DND-41 (cell line): Measurements from ENCODE around the gene ACSM2B.

Experiments used
- EZH2 ChIP-seq: IDR thresholded peaks from 3 replicates; pipeline ENCODE4 v1.6.1; 2012; ENCODE audit warnings: borderline replicate concordance, low read depth, mild to moderate bottlenecking, moderate library complexity, low read length, inconsistent platforms; ENCODE audit not compliant: severe bottlenecking
- TF ChIP-seq, protein P1 (sequence below): IDR thresholded peaks from 2 replicates; pipeline ENCODE4 v1.5.1; 2012; ENCODE audit warnings: borderline replicate concordance, low read length, moderate library complexity, mild to moderate bottlenecking; ENCODE audit not compliant: poor library complexity, severe bottlenecking; ENCODE audit errors: extremely low read depth

DNA sequence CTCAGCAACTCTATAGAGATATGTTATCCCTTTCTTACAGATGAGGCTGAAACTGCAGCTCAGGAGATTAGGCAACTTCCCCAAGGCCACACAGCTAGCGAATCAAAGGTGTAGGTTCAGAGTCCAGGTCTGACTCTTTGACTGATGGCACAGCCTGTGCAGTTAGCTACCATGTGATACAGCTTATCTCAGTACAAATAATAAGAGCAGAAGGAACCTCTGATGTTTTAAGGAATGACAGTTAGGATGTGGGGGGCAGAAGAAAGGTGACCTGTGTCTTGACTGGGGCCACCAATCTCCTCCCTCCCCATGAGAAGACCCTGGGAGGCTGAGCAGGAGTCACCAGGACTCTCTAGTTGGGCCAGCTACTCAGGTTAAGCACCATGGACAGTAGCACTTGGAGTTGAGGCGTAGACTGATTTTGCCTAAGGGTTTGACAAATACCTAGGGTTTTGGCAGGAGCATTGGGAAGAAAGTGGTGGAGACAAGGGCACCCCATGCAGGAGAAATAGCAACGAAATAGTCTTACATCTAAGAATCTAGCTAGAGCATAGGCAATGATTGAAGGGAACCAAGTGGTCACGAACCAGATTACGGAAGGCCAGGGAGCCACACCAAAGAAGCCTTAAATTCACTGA lies 22.8 kb upstream of the ACSM2B start:
- no peak for TF ChIP-seq EZH2
- TF ChIP-seq, protein P1, sequence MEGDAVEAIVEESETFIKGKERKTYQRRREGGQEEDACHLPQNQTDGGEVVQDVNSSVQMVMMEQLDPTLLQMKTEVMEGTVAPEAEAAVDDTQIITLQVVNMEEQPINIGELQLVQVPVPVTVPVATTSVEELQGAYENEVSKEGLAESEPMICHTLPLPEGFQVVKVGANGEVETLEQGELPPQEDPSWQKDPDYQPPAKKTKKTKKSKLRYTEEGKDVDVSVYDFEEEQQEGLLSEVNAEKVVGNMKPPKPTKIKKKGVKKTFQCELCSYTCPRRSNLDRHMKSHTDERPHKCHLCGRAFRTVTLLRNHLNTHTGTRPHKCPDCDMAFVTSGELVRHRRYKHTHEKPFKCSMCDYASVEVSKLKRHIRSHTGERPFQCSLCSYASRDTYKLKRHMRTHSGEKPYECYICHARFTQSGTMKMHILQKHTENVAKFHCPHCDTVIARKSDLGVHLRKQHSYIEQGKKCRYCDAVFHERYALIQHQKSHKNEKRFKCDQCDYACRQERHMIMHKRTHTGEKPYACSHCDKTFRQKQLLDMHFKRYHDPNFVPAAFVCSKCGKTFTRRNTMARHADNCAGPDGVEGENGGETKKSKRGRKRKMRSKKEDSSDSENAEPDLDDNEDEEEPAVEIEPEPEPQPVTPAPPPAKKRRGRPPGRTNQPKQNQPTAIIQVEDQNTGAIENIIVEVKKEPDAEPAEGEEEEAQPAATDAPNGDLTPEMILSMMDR, result no peak
